ACHN (cell line): Measurements from ENCODE around the gene DYNC1I1.
A peak's percentile ranks its signal among the peaks of the same experiment; 100 is the strongest.

Experiments used
- DNase-seq: peaks from one replicate; pipeline ENCODE4 v3.0.0-alpha.2; 2015
- in situ Hi-C: cut with HindIII; loops from 2 replicates; pipeline ENCODE4 v1.10.0; 2017; ENCODE audit warnings: low sequenced_read_pairs, low pct_ligation_motif_present, low pct_unique_long_range_greater_than_20kb

Gene DYNC1I1

DNA sequence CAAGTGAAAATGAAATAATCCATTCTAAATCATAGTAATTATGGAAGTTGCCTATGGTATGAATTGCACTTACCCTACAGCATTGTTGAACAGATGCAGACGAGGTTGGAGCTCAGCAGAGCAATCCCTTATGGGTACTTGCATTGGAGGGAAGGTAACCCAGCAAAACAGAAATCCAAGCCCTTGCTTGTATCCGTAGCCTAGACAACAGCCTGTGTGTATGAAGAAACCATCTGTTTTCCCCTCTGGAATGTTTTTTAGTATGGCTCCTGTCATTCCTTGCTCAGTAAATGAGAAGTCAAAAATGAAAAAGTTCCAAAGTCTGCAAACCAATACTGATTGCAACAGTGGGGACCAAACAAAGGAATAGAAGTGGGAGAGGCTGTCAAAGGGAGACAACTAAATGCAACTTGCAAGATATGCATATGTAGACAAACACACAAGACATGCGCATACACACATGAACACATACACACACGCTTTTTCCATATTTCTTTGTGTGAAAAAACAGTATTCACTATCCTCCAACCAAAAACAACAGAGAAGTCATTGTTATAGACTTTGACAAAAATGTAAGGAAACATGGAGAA is 260.8 kb downstream of the DYNC1I1 start:
- in situ Hi-C loops: no loop called here
- no peak for DNase-seq

DNA sequence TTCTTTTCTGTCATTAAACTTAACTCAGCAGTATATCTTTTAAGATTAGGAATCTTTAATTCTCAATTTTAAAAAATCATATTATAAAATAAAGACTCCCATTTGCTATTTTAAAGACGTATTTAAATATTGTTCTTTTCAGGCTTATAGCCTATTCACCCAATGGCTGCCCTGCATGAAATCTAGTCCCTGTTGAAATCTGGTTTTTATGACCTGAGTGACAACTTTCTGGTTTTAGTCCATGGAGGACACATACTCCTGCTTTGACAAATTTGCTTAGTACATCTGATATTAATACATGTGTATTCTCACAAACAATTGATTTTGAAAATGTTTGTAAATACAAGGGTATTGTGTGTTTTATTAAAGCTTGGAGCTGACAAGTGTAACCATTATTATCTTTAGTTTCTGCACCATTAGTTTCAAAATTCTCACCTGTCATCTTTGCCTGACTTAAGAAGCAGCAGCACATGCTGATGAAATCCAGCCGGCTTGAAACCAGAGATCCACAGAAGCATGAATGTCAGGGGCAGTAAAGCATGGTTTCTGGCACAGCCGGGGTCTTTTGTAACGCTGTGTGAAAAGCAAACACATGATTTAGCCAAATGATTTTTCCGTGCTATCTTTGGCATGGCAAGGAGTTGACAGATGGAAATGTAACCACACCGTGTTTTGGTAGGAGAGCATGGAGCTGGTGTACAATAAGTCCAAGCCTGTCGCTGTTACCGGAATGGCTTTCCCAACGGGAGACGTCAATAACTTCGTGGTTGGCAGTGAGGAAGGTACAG is 262.8 kb downstream of the DYNC1I1 start:
- in situ Hi-C loops: no loop called here
- DNase-seq: no peak

DNA sequence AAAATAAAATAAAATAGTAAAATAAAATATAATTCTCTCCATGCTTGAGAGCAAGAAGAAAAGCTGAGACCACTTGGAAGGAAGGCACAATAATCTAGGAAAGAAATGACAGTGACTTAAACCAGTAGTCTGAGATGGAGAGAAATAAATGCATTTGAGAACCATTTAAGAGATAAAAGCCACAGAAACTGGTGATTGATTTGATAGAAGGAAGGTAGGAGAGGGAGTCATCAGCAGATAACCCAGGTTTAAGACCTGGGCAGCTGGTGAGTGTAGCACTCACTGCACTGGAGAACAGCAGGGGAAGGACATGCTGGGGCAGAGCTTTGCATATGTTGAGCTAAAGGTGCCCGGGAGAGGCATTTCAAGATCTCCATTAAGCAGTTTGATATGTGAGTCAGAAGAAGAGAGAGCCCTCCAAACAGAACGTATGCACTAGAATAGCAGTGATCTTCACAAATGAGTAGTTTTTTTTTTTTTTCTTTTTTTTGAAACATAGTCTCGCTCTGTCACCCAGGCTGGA is 268.0 kb downstream of the DYNC1I1 start:
- DNase-seq: no peak
- in situ Hi-C loops: no loop called here

DNA sequence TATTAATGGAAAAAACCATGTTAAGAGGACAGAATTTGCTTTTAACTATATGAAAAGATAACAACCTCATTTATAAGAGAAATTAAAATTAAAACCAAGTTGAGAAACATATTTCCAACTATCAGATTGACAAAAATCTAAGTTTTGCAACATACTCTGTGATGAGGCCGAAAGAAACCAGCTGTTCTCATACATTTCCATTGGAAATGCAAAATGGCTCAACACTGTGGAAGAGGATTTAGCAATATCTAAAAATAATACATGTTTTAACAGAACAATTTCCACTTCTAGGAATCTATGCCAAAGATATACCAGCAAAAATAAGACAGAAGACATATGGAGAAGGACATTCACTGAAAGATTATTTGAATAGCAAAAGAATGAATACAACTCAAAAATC is 268.8 kb downstream of the DYNC1I1 start:
- no peak for DNase-seq

DNA sequence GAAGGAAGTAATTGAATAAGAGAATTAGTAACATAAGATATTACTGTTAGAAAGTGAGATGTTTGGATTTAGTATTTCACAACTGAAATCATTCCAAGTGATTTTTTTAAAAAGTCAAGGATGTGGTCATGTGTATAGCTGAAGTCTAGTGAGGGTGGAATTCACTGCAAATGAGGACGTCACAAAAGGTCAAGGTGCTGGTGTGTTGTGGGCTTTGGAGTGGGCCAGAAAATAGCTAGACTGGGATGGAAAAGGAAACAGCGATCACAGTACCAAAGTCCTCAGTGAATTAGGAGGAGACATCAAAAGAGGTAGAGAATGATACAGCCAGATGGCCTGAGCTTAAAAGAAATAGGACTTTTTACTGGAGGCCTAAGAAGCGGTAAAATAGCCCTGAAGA is 272.8 kb downstream of the DYNC1I1 start:
- no peak for DNase-seq
- in situ Hi-C loops: no loop called here

More for the DNA sequence above, 268.8 kb downstream of the DYNC1I1 start:
- in situ Hi-C loops: no loop called here

DNA sequence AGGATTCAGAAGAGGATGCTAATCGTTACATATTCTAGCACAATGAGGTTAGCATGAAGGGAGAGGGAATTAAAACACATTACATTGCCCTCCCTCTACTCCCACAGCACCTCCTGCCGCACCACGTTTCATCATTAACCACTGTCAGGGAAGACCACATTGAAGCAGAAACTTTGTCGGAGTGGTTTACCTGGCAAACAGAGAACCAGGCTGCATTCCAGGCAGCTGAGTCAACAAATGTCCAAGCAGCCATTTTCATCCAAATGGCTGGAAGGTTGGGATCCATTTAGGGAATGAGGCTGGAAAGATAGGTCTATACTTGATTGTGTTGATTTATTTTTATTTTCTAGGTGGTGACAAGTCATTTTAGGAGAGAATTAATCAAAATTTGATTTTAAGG is 273.6 kb downstream of the DYNC1I1 start:
- no peak for DNase-seq

DNA sequence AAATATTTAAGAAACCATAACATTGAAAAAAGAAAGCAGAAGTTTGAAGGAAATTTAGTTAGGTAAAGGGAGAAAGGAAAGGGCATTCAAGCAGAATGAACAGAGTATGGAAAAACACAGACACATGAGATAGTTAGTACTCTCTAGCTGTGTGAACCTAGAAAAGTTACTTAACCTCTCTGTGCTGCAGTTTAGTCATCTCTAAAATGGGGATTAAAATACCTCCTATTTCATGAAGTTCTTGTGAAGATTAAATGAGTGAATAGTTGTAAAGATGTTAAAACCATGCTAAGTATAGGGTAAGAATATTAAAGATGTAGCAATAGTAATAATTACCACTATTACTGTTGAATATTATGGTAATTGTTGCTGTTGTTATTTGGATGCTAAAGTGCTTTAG is 279.9 kb downstream of the DYNC1I1 start:
- no peak for DNase-seq
- in situ Hi-C loops: no loop called here

More for the DNA sequence above, 273.6 kb downstream of the DYNC1I1 start:
- in situ Hi-C loops: no loop called here

DNA sequence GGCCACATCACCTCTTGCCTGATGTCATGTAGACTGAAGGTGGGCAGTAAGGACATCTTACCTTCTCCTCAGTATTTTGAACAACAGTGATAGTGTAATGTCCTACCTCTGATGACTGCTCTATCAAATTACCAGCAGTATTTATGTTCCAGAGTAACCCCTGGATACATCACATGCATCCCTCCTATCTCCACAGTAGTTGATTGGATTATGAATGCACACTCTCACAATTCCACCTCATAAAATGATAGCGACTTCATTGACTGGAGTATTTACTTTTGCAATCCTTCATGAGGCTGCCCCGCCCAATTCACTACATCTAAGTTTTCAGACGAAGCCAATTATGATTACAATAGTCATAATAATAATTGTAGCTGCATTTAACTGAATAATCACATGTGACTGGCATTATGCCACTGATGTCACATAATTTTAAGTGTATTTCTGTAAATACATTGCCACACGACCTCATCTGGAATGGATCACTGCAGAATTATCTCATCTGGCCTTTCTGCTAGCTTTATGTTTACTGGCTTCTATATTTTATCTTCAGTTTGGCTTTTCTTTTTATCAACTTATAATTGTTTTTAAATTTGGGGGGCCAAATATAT is 280.6 kb downstream of the DYNC1I1 start:
- DNase-seq: no peak
- in situ Hi-C loops: no loop called here

DNA sequence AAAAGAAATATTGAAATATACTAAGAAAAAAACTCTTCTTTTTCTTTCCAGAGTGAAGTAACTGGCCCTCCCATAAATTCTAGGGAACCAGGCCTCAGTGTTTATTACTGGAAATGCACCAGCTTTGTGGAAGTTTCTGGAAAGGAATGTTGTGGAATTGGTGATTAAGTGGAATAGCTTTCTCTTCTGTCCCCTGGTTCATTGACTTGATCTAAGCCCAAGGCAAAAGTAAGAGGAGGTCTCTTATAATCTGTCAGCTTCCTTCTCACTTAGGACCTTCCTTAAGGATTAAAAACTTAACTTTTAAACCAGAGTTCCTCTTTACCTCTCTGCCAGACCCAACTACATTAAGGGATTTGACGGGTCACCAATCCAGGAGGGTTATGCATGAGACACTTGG is 283.4 kb downstream of the DYNC1I1 start:
- no peak for DNase-seq
- in situ Hi-C loops: no loop called here

DNA sequence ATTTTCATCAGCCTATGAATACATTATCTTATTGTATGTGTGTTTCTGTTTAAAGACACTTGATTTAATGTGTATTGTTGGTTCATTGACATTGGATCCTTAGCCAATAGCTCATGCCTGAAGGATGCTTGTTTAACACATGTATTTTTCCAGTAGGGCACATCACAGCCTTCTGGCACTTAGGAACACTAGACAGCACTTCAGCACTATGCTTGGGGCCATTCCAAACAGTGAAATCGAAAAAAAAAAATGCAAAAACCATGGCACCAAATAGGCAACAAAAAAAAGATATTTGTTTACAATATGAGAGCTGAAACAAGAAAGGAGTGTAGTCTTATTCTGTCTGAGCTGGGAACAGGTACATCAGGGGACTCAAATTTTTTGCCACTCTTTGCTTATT is 286.7 kb downstream of the DYNC1I1 start:
- no peak for DNase-seq
- in situ Hi-C loops: no loop called here

DNA sequence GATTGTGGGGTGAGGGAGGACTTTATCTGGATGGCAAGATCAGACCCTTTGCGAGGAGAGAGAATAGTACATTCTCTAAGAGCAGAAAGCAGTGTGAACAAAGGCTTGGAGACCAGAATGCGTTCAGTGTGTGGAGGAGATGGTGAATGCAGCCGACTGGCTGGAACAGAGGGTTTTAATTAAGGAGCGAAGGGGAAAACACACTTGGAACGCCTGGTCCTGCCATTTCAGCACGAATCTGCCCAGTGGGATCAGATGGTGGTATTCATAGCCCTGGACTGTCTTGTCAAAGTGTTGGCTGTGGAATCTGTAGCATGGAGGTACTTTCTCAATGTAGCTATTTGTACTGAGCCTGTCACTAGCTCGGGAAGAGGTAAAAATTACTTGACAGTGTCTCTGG is 288.7 kb downstream of the DYNC1I1 start:
- DNase-seq: no peak
- in situ Hi-C loops: no loop called here

DNA sequence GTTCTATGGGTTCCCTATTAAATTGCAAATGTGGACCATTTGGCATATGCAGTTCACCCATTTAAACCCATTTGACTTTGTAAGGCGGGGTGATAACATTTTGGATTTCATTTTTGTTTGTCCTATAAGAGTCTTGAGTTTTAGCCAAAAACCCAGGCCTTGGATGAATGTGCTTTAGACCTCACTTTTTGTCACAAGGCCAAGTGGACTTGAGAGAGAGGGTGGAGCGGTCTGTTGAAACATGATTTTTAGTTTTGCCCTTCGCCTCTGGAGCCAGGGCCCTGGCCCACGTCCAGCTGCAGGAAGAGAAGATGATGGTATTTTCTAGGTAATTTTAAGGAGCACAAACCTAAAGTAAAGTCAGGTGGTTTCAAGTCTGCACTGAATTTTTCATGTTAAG is 289.5 kb downstream of the DYNC1I1 start:
- no peak for DNase-seq
- in situ Hi-C loops: no loop called here

DNA sequence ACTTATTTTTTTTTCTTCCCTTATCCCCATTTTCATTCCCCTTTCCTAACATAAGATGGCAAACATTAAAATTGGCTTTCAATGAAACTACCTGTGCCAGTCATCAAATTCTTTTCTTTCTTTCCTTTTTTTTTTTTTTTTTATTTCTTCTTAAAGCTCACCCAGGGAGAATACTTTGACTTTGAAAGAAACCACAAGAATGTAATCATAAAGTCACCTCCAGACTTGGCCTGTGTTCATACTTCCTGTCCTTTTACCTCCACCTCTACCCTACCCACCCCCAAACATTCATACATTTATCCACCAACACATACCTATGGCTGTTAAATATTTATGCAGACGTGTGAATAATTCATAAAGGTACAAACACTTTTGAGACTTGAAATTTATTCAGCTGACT is 295.0 kb downstream of the DYNC1I1 start:
- no peak for DNase-seq
- in situ Hi-C loops: no loop called here

DNA sequence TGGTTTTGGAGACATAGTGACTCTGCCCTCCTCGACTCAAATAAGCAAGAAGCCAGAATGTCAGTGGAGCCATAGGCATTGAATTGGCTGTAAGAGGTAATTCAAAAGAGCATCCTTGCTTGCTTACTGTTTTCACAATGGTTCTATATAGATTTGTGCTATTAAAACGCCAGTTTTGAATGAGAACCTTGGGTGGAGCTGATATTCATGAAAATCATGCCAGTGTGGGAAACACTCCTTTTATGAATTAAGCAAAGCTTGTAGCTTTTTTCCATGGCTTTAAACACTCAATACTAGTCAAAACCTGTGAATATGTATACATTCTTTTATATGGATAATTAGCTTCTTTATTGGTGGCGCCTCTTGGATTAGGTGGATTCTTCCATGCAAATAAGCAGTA is 297.0 kb downstream of the DYNC1I1 start:
- no peak for DNase-seq
- in situ Hi-C loops: no loop called here

DNA sequence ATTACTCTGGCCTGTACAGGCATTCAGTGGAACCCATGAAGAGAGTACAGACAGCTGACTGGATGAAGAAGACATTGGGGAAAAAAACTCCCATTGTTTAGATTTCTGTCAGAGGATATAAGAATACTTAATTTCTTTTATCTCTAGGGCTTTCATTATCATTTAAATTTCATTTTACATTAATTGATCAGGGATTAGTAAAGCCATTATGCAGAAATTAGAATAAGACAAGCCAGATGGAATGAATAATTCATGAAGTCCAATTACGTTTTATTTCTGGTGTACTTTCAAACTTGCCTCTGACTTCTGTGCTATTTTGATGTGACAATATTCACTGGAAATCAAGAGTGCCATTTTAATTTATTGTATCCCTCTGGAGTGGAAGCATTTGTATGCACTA is 302.5 kb downstream of the DYNC1I1 start:
- in situ Hi-C loops: no loop called here
- DNase-seq: no peak

DNA sequence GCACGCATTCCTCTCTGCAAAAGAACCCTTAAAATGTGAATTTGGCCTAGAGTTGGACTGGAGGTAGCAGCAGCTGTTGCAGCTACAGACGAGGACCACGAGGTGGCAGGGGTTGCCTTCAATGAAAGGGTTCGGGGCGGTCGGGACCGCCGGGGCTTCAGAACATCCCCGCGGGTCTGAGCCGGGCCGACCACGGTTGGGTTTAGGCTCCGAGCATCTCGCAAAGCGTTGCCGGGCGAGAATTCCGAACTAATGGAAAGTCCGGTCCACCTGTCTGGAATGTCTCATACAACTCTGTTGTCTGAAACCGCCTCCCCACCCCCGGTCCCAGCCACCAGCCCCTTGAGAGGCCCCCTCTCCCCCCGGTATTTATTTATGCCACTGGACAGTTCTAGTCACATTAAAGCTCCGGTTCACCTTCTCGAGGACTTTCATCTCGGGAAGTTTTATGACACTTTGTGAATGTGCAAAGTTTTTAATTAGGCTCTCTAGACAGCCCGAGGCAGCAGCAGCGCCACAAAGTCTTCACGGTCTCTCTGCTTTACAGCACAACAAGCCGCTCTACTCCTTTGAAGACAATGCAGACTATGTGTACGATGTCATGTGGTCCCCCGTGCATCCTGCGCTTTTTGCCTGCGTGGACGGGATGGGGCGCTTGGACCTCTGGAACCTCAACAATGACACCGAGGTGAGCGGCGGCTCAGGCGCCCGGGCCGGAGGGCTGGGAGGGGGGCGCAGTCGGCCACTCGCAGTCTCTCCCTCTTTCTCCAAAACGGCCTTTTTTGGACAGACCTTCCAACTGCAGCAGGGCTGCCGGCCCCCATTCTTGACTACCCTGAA is 303.4 kb downstream of the DYNC1I1 start:
- in situ Hi-C loops: no loop called here
- peak; percentile 80 for DNase-seq

DNA sequence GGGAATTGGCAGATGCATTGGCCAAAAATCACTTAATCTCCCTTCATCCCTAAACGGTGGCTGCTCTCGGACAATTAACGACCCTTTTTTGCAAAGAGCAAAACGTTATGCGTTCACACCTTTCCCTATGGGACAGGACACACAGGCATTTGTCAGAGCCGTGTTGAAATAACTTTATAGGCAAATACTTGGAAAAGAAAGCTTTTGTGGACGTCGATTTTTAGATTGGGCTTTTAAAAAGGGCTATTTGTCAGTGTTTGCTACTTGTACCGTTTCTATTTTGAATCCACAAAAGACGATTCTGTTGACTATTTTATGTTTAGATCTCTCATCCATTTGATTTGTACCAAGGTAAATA is 304.0 kb downstream of the DYNC1I1 start:
- in situ Hi-C loops: no loop called here
- no peak for DNase-seq

DNA sequence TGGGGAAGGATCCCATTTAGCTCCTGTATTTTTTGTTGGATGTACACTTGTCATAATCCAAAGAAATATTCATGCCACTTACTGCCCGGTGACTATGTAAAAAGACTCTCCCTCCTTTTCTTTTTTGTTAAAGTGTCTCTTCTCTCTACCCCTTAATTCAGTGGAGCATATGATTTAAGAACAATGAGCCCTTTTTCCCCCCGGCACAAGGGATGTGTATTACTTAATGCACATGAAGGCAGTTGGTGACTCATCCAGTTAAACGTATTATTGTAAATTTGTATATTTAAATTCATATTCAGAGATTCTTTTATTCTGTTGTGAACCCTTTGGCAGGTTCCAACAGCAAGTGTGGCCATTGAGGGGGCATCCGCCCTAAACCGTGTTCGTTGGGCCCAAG is 307.7 kb downstream of the DYNC1I1 start:
- in situ Hi-C loops: no loop called here
- no peak for DNase-seq
